A673 (cell line): ENCODE results near the gene TMBIM6. TPM values are rescaled to one million over a fixed set of nuclear protein-coding genes. Genes with fewer than 3 reads are reported as not detected.

Experiments
- BruUV-seq: library from RNA; stranded (reverse); fragments of 400-500 nt; replicated peaks from 2 replicates; lab custom pipeline; 2021; lab: Mats Ljungman, UMichigan
- CTCF ChIA-PET: fragments of 300-600 bp; sonication (Branson Sonifier 250); formaldehyde crosslinking; loops from one replicate; lab custom pipeline; 2022; ENCODE audit warnings: antibody characterized with exemption; lab: Charles Lee
- POLR2A ChIA-PET: fragments of 300-600 bp; sonication (Branson Sonifier 250); formaldehyde crosslinking; loops from one replicate; lab custom pipeline; 2022; ENCODE audit warnings: antibody characterized with exemption; ENCODE audit not compliant: low non-redundant PET; lab: Charles Lee
- DNase-seq: peaks from one replicate; pipeline ENCODE4 v3.0.0-alpha.2; 2015; ENCODE audit warnings: low spot score
- H3K27ac ChIP-seq: fragments of 200-600 bp; sonication (generic); 2 replicates; pipeline ENCODE4 v1.5.1; 2016; ENCODE audit warnings: mixed run types, low read depth, mild to moderate bottlenecking, mixed read lengths, antibody characterized with exemption, low read length; ENCODE audit not compliant: poor library complexity, severe bottlenecking
- H3K27me3 ChIP-seq: fragments of 200-600 bp; sonication (generic); replicated peaks from 2 replicates; pipeline ENCODE4 v1.6.1; 2017; ENCODE audit warnings: mixed run types, low read depth, mild to moderate bottlenecking, mixed read lengths, antibody characterized with exemption, low read length; ENCODE audit not compliant: insufficient read depth, poor library complexity
- H3K36me3 ChIP-seq: fragments of 200-600 bp; sonication (generic); 2 replicates; pipeline ENCODE4 v1.6.1; 2016; ENCODE audit warnings: mixed run types, mild to moderate bottlenecking, mixed read lengths, antibody characterized with exemption, low read length; ENCODE audit not compliant: insufficient read depth, poor library complexity, severe bottlenecking
- H3K4me1 ChIP-seq: fragments of 200-600 bp; sonication (generic); 2 replicates; pipeline ENCODE4 v1.6.1; 2017; ENCODE audit warnings: mixed run types, mild to moderate bottlenecking, mixed read lengths, antibody characterized with exemption, low read length; ENCODE audit not compliant: insufficient read depth, poor library complexity, severe bottlenecking
- H3K4me3 ChIP-seq: fragments of 200-600 bp; sonication (generic); 2 replicates; pipeline ENCODE4 v1.5.1; 2016; ENCODE audit warnings: low read depth, mixed run types, mild to moderate bottlenecking, mixed read lengths, low read length; ENCODE audit not compliant: poor library complexity, severe bottlenecking
- H3K9me3 ChIP-seq: fragments of 200-600 bp; sonication (generic); 2 replicates; pipeline ENCODE4 v1.6.1; 2016; ENCODE audit warnings: mixed run types, low read depth, mild to moderate bottlenecking, mixed read lengths, antibody characterized with exemption, low read length; ENCODE audit not compliant: poor library complexity, severe bottlenecking
- EZH2 ChIP-seq: fragments of 200-600 bp; sonication (generic); IDR thresholded peaks from 2 replicates; pipeline ENCODE4 v1.6.1; 2017; ENCODE audit warnings: borderline replicate concordance, low read depth, mild to moderate bottlenecking, mixed read lengths, antibody characterized with exemption, low read length; ENCODE audit not compliant: poor library complexity, severe bottlenecking
- intact Hi-C: fragments of 100-400 bp; cut with micrococcal nuclease; formaldehyde crosslinking; loops from one replicate; pipeline ENCODE4 v1.10.0; 2022; ENCODE audit not compliant: unreplicated experiment
- total RNA-seq: library from RNA; stranded (reverse); gene quantifications from 2 replicates; pipeline ENCODE4 v1.2.3, GENCODE V29; 2021
- TF ChIP-seq, protein P1 (sequence below): fragments of 300-800, 200-600 bp; sonication (generic); conservative IDR thresholded peaks from 2 replicates; pipeline ENCODE4 v1.5.1; 2017; ENCODE audit warnings: low read depth, mild to moderate bottlenecking, antibody characterized with exemption, low read length, moderate library complexity, mixed read lengths

TMBIM6 gene
- total RNA-seq, 1 experiment from 2014 or later = 454 TPM

DNA sequence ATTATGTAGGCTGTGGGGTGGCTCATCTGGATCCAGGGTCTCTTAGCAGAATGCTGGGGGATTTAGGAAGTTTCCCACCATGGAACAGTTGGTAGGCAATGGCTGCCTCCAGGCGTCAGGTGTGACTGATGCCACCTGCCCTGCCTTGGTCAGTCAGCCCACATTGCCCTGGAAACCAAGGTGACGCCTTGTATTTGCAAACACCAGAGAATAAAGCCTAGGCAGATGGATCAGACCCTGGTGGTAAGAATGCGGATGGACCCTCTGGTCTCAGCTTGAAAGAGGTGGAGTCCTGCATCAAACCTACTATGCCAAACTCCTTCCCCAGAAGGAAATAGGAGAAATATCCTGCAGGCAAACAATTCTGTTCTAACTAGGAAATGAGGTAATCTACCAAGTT lies 48.6 kb downstream of the TMBIM6 start:
- ChIA-PET POLR2A (interaction anchor here (0.6 kb wide), 2 partner anchors 34 to 148 kb away, joined by 3 to 15 read pairs; no protein-coding TSS in a partner anchor), CTCF (no interaction called here)
- Histone ChIP-seq H3K4me3 (no peak overlapping the region), H3K36me3 (no peaks in the 10 kb centered on the region), H3K27ac (no peak overlapping the region), H3K4me1 (no peaks in the 10 kb centered on the region), H3K27me3 (no peaks in the 10 kb centered on the region), H3K9me3 (no peaks in the 10 kb centered on the region)
- TF ChIP-seq, protein P1, sequence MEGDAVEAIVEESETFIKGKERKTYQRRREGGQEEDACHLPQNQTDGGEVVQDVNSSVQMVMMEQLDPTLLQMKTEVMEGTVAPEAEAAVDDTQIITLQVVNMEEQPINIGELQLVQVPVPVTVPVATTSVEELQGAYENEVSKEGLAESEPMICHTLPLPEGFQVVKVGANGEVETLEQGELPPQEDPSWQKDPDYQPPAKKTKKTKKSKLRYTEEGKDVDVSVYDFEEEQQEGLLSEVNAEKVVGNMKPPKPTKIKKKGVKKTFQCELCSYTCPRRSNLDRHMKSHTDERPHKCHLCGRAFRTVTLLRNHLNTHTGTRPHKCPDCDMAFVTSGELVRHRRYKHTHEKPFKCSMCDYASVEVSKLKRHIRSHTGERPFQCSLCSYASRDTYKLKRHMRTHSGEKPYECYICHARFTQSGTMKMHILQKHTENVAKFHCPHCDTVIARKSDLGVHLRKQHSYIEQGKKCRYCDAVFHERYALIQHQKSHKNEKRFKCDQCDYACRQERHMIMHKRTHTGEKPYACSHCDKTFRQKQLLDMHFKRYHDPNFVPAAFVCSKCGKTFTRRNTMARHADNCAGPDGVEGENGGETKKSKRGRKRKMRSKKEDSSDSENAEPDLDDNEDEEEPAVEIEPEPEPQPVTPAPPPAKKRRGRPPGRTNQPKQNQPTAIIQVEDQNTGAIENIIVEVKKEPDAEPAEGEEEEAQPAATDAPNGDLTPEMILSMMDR = no peak
- no peak for TF ChIP-seq EZH2
- DNase-seq = no peak
- intact Hi-C loops = no loop called here
- BruUV-seq = no TSS peak

DNA sequence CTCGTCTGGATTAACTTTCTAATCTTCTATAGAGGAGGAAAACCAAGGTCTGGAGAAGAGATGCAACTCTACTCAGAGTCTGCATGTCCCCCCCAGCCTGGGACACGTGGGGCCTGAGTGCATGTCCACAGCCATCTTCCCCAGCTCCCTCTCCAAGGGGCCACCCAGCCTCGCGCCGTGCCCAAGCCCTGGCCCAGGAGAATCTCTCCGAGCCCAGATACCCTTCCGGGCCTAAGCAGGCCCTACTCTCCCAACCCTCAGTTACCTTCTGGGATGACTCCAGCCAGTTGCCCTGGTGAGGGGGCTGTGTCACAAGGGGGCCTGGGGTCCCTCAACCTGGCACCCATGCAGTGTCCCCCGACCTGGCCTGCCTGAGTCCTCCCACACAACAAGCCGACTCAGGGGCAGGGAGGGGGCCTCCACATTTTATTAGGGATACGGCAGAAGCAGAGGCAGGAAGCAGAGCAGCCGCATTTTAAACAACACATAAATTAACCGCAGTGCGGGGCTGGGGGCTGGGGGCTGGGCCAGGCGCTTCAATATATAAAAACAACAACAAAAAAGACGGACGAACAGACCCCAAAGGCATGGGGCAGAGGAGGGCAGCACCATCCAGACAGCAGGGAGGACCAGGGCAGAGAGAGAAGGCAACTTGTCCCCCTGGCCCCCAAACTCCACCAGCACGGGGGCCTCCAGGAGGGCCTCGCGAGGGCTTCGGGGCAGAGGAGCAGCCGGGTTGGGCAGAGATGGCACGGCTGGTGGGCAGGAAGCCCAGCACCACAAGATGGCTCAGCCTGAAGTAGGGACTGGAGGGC lies 49.6 kb downstream of the TMBIM6 start:
- H3K9me3 ChIP-seq = no peaks in the 10 kb centered on the region
- H3K4me1 ChIP-seq = no peaks in the 10 kb centered on the region
- no peaks in the 10 kb centered on the region for H3K36me3 ChIP-seq
- H3K27ac ChIP-seq = no peak overlapping the region
- intact Hi-C loops = no loop called here
- POLR2A ChIA-PET = interaction anchor here (0.6 kb wide), 1 partner anchor 35 kb away, joined by 3 read pairs; no protein-coding TSS in a partner anchor
- no peaks in the 10 kb centered on the region for H3K27me3 ChIP-seq
- CTCF ChIA-PET = no interaction called here
- DNase-seq = no peak
- TF ChIP-seq, protein P1 = no peak
- TF ChIP-seq EZH2 = no peak
- no TSS peak for BruUV-seq
- no peak overlapping the region for H3K4me3 ChIP-seq

DNA sequence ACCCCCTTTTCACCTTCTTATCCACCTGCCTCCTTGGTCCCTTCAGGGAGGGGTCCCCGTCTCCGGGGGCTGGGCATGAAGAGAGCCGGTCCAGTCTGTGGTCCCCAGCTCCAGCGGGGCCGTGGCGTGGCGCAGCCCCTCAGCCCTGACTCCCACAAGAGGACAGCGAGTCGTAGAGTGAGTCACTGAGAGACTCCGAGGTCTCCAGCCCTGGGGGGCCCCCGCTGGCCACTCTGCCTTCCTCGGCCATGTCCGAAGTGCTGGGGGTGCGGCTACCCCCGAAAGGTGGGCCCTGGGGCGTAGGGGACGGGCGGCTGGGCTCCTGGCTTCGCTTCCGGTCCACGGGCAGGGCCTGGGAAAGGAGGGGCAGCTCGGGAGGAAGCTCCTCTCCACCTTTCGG lies 50.3 kb downstream of the TMBIM6 start:
- H3K4me1 ChIP-seq = no peaks in the 10 kb centered on the region
- ChIA-PET POLR2A (no interaction called here), CTCF (no interaction called here)
- intact Hi-C loops = no loop called here
- H3K27me3 ChIP-seq = no peaks in the 10 kb centered on the region
- no peak overlapping the region for H3K27ac ChIP-seq
- BruUV-seq = no TSS peak
- DNase-seq = no peak
- H3K9me3 ChIP-seq = no peaks in the 10 kb centered on the region
- TF ChIP-seq, protein P1 = no peak
- no peak for TF ChIP-seq EZH2
- H3K4me3 ChIP-seq = no peak overlapping the region
- H3K36me3 ChIP-seq = no peaks in the 10 kb centered on the region
